ENCODE data around the gene BAG5.

- TF ChIP-seq CTCF (conservative IDR thresholded peaks at IDR 0.05) (no peak), EZH2 (IDR thresholded peaks at IDR 0.05; ENCODE audit: low read depth) (no peak)
Measured at GRCh38 chr14:103569408-103569807, 7.0 kb upstream of the BAG5 start.
